ENCODE measurements around the gene COL2A1.

The COL2A1 gene

DNA sequence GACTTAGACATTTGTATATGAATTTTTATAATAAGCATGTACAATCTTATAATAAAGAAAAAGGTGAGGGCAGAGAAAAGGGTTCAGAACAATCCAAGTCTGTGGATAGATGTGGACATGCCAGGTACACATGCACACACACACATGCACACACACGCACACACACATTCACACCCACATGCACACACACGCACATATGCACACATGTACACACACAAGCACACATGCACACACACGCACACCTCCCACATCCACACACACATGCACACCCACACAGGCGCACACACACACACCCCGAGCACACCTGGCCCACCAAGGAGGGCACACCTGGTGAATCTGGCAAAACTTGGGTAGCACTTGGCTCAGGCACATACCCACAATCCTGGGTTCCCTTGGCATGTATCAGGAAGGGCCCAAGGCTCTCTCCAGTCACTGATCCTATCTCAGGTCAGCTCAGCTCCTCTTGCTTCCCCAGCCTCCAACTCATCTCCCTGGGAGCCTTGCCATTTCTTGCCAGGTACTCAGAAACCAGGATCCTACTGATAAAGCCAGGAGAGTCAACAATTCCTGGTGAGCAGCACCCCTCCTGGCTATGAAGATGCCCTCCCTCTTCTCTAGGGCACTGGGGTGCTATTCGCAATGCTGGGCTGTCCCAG is 59.5 kb downstream of the COL2A1 start:
- DNase-seq (ENCODE audit: low read depth), result no peak

DNA sequence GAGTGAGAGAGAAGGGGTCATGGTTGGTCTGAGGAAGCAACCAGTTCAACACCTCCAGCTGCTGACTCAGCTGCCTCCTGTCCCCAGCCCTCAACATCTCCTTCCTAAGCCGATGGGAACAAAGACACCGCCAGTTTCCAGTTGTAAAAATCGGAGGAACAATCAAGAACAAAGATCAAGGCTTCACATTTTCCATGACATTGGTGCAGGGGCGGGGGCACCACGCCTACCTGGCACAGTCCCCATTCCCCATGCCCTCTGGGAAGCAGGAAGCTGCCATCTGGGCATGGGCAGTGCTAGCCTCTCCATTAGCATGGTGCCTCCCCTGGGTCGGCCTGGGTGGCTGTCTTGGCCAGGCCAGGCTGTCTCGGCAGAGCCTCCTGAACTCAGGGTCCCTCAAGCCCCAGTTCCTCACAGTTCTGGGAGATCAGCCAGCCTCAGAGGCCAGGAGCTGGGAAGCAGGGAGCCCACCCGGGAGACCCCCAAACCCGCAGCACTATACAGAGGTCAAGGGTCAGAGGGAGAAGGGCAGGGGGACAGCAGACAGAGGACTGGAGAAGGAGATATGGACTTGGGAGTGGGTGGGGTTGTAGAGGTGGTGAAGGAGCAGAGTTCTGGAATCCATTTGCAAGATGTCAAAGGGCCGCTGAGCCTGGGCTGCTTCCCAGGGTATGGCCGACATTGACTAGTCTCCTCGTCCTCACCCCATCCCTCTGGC is 60.5 kb downstream of the COL2A1 start:
- DNase-seq (ENCODE audit: low read depth), result no peak

DNA sequence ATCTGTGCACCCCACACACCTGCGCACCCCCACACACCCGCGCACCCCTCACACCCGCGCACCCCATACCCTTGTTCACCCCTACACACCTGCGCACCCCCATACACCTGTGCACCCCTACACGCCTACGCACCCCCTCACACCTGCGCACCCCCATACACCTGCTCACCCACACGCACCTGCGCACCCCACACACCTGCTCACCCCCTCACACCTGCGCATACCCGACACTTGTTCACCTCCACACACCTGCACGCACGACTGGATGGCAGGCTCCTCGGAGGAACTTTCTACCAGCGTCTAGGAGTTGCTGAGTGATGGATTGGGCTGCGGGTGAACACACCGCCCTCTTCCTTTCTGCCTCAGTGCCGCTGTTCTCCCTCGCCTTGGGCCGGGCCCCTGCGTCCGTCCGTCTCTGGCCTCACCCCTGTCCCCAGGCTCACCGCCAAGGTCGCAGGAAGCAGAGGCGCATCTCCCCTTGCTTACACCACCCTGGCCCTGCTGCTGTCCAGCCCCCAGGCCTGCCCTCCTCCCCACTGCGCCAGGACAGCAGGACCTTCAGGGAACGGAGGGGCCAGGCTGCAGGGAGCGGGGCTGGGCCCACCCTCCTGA is 61.6 kb downstream of the COL2A1 start:
- DNase-seq (ENCODE audit: low read depth), result no peak

DNA sequence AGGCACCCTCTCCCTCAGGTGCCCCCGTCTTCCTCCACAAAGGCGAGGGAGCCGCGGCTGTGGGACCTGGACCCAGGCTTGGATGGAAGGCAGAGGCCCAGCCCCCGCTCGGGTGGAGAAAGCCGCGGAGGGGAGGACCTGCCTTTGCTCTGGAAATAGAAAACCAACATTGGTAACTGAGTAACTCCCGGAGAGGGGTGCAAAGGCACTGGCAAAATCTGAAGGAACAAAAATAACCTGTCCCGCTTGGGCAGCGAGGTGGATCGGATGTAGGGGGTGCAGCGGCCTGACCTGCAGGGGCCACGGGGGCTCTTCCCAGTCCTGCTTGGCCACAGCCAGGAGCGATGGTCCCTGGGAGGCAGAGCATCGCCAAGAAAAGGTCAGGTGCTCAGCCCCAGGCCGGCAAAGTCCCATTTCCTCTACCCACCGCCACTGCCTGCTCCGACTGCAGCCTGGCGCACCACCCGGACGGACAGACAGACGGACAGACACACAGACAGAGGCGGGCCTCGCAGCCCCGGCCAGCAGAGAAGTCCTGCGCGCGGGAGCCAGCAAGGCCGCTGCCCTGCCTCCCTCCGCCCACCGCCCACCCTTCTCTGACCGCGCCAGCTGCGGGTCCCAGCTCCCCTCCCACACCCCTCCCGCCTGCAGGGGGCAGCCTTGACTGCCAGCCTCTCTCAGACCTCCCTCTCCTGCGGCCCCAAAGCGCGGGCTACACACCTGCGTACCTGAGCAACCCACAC is 62.2 kb downstream of the COL2A1 start:
- DNase-seq (ENCODE audit: low read depth), result no peak

GRCh38 chr12:47941475-47941780 is 62.8 kb downstream of the COL2A1 start:
- DNase-seq (ENCODE audit: low read depth), result no peak

- DNase-seq (ENCODE audit: low read depth), result no peak
Observed at GRCh38 chr12:47940773-47941474, 63.4 kb downstream of the COL2A1 start.

- no peak for DNase-seq (ENCODE audit: low read depth)
Observed at GRCh38 chr12:47939009-47939601, 65.2 kb downstream of the COL2A1 start.

DNA sequence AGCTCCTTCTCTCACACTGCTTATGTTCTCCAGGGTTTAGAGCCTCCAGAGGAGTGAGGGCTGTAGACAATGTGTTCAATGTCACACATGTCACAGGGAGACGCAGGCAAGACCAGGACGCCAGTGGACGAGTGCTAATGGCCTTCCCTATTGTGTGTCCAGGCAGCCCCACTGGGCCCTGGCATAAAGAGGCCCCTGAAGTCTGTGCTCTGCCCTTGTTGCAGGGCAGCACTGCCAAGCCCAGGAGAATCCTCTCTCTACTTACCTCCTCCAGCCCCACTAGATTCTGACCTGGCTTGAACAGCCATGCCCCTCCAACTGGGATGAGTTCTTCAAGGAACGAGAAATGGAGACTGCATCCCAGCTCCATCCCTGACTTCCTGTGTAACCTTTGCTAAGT is 65.7 kb downstream of the COL2A1 start:
- DNase-seq (ENCODE audit: low read depth), result no peak

DNA sequence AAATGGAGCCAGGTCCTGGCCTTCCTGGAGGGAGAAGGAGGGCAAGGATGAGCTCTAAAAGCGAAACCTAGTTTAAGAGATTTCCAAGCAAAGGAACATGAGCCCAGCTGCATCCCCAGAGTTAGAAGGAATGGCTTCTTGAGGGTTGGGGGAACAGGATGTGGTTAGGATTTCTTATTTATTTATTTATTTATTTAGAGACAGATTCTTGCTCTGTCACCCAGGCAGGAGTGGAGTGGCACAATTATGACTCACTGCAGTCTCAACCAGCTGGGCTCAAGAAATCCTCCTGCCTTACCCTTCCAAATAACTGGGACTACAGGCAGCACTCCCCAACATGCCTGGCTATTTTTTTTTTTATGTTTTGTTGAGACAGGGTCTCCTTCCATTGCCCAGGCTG is 66.2 kb downstream of the COL2A1 start:
- no peak for DNase-seq (ENCODE audit: low read depth)

DNA sequence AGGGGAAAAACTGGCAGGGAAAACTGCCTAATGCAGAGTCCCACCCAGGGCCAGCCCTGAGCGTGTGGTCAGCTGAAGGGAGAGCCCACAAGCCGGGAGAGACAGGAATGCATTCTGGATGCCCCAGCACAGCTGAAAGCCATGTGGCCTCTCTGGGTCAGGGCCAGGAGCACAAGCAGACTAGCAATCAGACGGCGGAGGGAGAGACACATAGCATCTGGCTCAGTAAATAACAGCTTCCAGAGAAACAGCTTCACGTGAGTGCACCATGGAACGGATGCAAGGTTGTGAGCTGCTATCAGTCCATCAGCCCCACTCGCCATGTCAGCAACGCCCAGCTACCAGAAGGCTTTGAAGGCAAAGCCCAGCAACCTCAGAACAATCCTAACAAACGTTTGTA is 69.1 kb downstream of the COL2A1 start:
- peak; percentile 73 for DNase-seq (ENCODE audit: low read depth)

DNA sequence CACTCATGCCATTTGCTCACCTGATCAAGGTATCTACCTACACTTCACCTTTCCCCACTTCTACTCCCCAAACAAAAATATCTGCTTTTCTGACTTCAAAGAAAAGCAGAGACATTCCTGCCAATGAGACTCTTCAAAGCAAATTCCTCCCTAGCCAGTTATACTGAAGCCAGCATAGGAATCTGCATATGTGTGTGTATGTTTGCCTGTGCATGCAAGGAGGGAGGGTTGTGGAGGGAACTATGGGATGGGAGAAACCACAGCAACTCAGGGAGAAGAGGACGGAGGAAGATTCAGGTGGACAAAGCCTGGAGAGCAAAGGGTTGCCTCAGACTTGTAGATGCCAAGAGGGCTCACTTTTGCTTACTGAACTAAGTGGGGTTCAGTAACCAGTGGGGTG is 73.1 kb downstream of the COL2A1 start:
- DNase-seq (ENCODE audit: low read depth), result no peak

GRCh38 chr12:47930634-47931033 is 73.6 kb downstream of the COL2A1 start:
- no peak for DNase-seq (ENCODE audit: low read depth)

- DNase-seq (ENCODE audit: low read depth), result no peak
Observed at GRCh38 chr12:47927346-47927745, 76.9 kb downstream of the COL2A1 start.
